T-helper 2 cell treated with Interferon-gamma antibody and Interleukin-4, amounts not matched to agents 100 ng/mL and 5 ng/mL, for 36 hours (primary cell): ENCODE data around the gene SCML1. TPM values are rescaled to one million over a fixed set of nuclear protein-coding genes. Genes with fewer than 3 reads are reported as not detected.

Experiments used
- intact Hi-C: fragments of 100-400 bp; cut with micrococcal nuclease; formaldehyde crosslinking; loops from one replicate; pipeline ENCODE4 v1.15.1; 2023
- total RNA-seq: library from RNA; stranded (reverse); gene quantifications from 2 replicates; pipeline ENCODE4 v1.2.3, GENCODE V29; 2022

The SCML1 gene
- total RNA-seq, 1 donor from 2014 or later: 0.32 TPM

- intact Hi-C loops: no loop called here
These were observed 50.3 kb downstream of the SCML1 start for GRCh38 chrX:17787557-17787956.

- intact Hi-C loops: loop anchor here (2.0 kb wide), 1 partner anchor 590 kb away; no protein-coding TSS in a partner anchor
These were observed 51.1 kb downstream of the SCML1 start for GRCh38 chrX:17788439-17788838.

- intact Hi-C loops: loop anchor here (2.0 kb wide), 1 partner anchor 590 kb away; no protein-coding TSS in a partner anchor
These were observed 51.8 kb downstream of the SCML1 start for GRCh38 chrX:17788956-17789562.

GRCh38 chrX:17792826-17793225 lies 55.5 kb downstream of the SCML1 start:
- intact Hi-C loops: no loop called here

- intact Hi-C loops: no loop called here
These were observed 61.6 kb downstream of the SCML1 start for GRCh38 chrX:17798921-17799320.

GRCh38 chrX:17801431-17801830 lies 64.1 kb downstream of the SCML1 start:
- intact Hi-C loops: no loop called here

- intact Hi-C loops: no loop called here
These were observed 65.5 kb downstream of the SCML1 start for GRCh38 chrX:17802756-17803155.

- intact Hi-C loops: no loop called here
These were observed 66.2 kb downstream of the SCML1 start for GRCh38 chrX:17803449-17803848.

Other genes starting within 250 kb of the SCML1 start
- gene RAI2, start 123.8 kb downstream of the SCML1 start, total RNA-seq: 0.09 TPM in 1 of 2 replicates, not detected in the other